T-helper 17 cell (primary cell): Measurements from ENCODE around the gene ARL10. TPM values are rescaled to one million over a fixed set of nuclear protein-coding genes. Genes with fewer than 3 reads are reported as not detected.

ENCODE experiments used
- ATAC-seq: fragments of 150-1000 bp; cut with Tn5 transposase; 2 replicates; pipeline ENCODE4 v1.10.0; 2021; ENCODE audit warnings: mild to moderate bottlenecking, moderate library complexity
- DNase-seq, 3 donors: peaks; one replicate each; pipeline versions ENCODE4 v3.0.0 to v3.0.0-alpha.2; 2020 to 2021
- H3K9me3 ChIP-seq: one replicate; pipeline ENCODE4 v1.7.0; 2013; ENCODE audit warnings: low read length, mild to moderate bottlenecking; ENCODE audit not compliant: control insufficient read depth, poor library complexity, severe bottlenecking
- H3K27ac Mint-ChIP-seq: one replicate; pipeline ENCODE4 v1.8.0; 2022; ENCODE audit warnings: mild to moderate bottlenecking, moderate library complexity, mixed read lengths
- H3K27me3 Mint-ChIP-seq: one replicate; pipeline ENCODE4 v1.8.0; 2022; ENCODE audit warnings: mixed read lengths
- H3K36me3 Mint-ChIP-seq: one replicate; pipeline ENCODE4 v1.8.0; 2022; ENCODE audit warnings: low read depth, mixed read lengths
- H3K4me1 Mint-ChIP-seq: one replicate; pipeline ENCODE4 v1.8.0; 2022; ENCODE audit warnings: mild to moderate bottlenecking, mixed read lengths
- H3K4me3 Mint-ChIP-seq: one replicate; pipeline ENCODE4 v1.8.0; 2022; ENCODE audit warnings: mild to moderate bottlenecking, moderate library complexity, mixed read lengths
- total RNA-seq, 4 donors: library from RNA in 2 of 4; stranded (reverse) in 2 of 4; gene quantifications; one replicate each; pipeline ENCODE4 v1.2.3 and lab custom pipeline; 2022 to 2026

The ARL10 gene
- total RNA-seq, 2 donors from 2014 or later: 7.3 to 7.6 TPM

- peak within 1 kb of the TSS; percentile 89 for H3K4me3 Mint-ChIP-seq
- no peaks in the 10 kb centered on the region for H3K9me3 ChIP-seq
- H3K27ac Mint-ChIP-seq: peak within 1 kb of the TSS; percentile 85
- peaks cover 2% of the 10 kb centered on the region for H3K36me3 Mint-ChIP-seq
- H3K27me3 Mint-ChIP-seq: peaks cover 7% of the 10 kb centered on the region
- DNase-seq: peak; percentile 77 to 97 (median 92)
- ATAC-seq: peak; percentile 94
- peaks cover 31% of the 10 kb centered on the region for H3K4me1 Mint-ChIP-seq
These were observed 51.0 kb downstream of the ARL10 start, which contains the start of gene CLTB for GRCh38 chr5:176415952-176416924. TSS of gene CLTB (minus strand) at chr5:176416539. CDS start at chr5:176416363, 176 bp downstream.

GRCh38 chr5:176416965-176417364 lies 51.7 kb downstream of the ARL10 start:
- Mint-ChIP-seq H3K4me1 (peaks cover 25% of the 10 kb centered on the region), H3K4me3 (peak overlapping the region; percentile 89), H3K27me3 (peaks cover 7% of the 10 kb centered on the region), H3K27ac (peak overlapping the region; percentile 85), H3K36me3 (peaks cover 2% of the 10 kb centered on the region)
- no peak for ATAC-seq
- DNase-seq: no peak
- no peaks in the 10 kb centered on the region for H3K9me3 ChIP-seq

- DNase-seq (no peak), ATAC-seq (no peak)
- H3K36me3 Mint-ChIP-seq: peaks cover 3% of the 10 kb centered on the region
- H3K4me3 Mint-ChIP-seq: no peak overlapping the region
- H3K27ac Mint-ChIP-seq: no peak overlapping the region
- peaks cover 7% of the 10 kb centered on the region for H3K27me3 Mint-ChIP-seq
- H3K4me1 Mint-ChIP-seq: peaks cover 17% of the 10 kb centered on the region
- no peaks in the 10 kb centered on the region for H3K9me3 ChIP-seq
These were observed 53.0 kb downstream of the ARL10 start for GRCh38 chr5:176418251-176418650.

DNA sequence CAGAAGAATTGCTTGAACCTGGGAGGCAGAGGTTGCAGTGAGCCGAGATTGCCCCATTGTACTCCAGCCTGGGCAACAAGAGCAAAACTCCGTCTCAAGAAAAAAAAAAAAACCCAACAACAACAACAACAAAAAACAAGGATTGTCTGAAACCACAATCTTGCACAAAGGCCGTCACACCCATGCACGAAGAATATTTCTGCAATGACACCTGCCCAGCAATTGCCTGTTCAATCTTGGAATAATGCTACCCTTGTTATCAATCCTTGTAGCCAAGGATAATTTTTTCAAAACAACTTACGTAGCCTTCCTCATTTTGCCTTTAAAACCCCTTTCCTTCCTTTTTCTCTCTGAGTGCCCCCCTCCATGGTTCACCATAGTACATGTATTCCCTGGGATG lies 54.8 kb downstream of the ARL10 start:
- ATAC-seq: no peak
- Mint-ChIP-seq H3K36me3 (peaks cover 3% of the 10 kb centered on the region), H3K27ac (no peak overlapping the region), H3K4me1 (peaks cover 6% of the 10 kb centered on the region), H3K27me3 (peaks cover 7% of the 10 kb centered on the region), H3K4me3 (no peak overlapping the region)
- no peak for DNase-seq
- H3K9me3 ChIP-seq: no peaks in the 10 kb centered on the region

DNA sequence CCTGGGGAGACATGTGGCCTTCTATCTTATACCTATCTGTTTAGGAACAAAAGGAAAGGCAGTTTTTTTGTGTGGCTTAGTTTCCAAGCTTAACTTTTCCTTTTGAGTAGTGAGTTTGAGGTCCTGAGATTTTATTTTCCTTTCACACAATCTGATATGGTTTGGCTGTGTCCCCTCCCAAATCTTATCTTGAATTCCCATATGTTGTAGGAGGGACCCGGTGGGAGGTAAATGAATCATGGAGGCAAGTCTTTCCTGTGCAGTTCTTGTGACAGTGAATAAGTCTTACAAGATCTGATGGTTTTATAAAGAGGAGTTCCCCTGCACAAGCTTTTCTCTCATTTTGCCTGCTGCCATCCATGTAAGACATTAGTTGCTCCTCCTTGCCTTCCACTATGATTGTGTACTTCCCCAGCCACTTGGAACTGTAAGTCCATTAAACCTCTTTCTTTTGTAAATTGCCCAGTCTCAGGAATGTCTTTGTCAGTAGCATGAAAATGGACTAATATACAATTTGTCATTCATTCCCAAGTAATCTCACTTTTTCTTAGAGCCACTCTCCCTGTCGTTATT lies 55.8 kb downstream of the ARL10 start:
- Mint-ChIP-seq H3K4me3 (no peak overlapping the region), H3K4me1 (no peaks in the 10 kb centered on the region), H3K27ac (no peak overlapping the region), H3K36me3 (peaks cover 3% of the 10 kb centered on the region), H3K27me3 (peaks cover 7% of the 10 kb centered on the region)
- no peak for ATAC-seq
- no peaks in the 10 kb centered on the region for H3K9me3 ChIP-seq
- no peak for DNase-seq

GRCh38 chr5:176424181-176424580 lies 58.9 kb downstream of the ARL10 start:
- DNase-seq (no peak), ATAC-seq (no peak)
- H3K9me3 ChIP-seq: no peaks in the 10 kb centered on the region
- H3K36me3 Mint-ChIP-seq: peaks cover 3% of the 10 kb centered on the region
- H3K4me3 Mint-ChIP-seq: no peak overlapping the region
- no peaks in the 10 kb centered on the region for H3K4me1 Mint-ChIP-seq
- H3K27me3 Mint-ChIP-seq: peaks cover 7% of the 10 kb centered on the region
- no peak overlapping the region for H3K27ac Mint-ChIP-seq

GRCh38 chr5:176425138-176425537 lies 59.9 kb downstream of the ARL10 start:
- Mint-ChIP-seq H3K4me3 (no peak overlapping the region), H3K27me3 (peaks cover 8% of the 10 kb centered on the region), H3K27ac (no peak overlapping the region), H3K36me3 (peaks cover 3% of the 10 kb centered on the region), H3K4me1 (no peaks in the 10 kb centered on the region)
- no peak for ATAC-seq
- DNase-seq: no peak
- no peaks in the 10 kb centered on the region for H3K9me3 ChIP-seq

GRCh38 chr5:176425791-176426190 lies 60.5 kb downstream of the ARL10 start:
- Mint-ChIP-seq H3K27ac (no peak overlapping the region), H3K4me1 (peaks cover 4% of the 10 kb centered on the region), H3K4me3 (no peak overlapping the region), H3K27me3 (peaks cover 8% of the 10 kb centered on the region), H3K36me3 (peaks cover 2% of the 10 kb centered on the region)
- no peak for DNase-seq
- ATAC-seq: no peak
- H3K9me3 ChIP-seq: no peaks in the 10 kb centered on the region

- H3K27me3 Mint-ChIP-seq: peaks cover 12% of the 10 kb centered on the region
- H3K36me3 Mint-ChIP-seq: peaks cover 2% of the 10 kb centered on the region
- H3K27ac Mint-ChIP-seq: no peak overlapping the region
- H3K4me3 Mint-ChIP-seq: no peak overlapping the region
- no peak for DNase-seq
- no peak for ATAC-seq
- H3K9me3 ChIP-seq: no peaks in the 10 kb centered on the region
- peaks cover 4% of the 10 kb centered on the region for H3K4me1 Mint-ChIP-seq
These were observed 61.6 kb downstream of the ARL10 start for GRCh38 chr5:176426876-176427275.

DNA sequence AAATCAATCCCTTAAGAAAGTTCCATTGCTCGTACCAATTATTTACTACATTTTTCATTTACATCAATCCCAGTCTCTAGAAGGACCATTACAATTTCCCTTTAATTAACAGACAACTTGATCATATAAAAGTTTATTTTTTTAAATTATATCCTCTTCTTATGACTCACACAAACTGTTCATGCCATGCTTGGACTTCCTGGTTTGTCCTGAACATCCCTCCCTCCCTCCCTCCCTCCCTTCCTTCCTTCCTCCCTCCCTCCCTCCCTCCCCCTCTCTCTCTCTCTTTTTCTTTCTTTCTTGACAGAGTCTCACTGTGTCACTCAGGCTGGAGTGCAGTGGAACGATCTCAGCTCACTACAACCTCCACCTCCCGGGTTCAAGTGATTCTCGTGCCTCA lies 62.7 kb downstream of the ARL10 start:
- no peak for ATAC-seq
- Mint-ChIP-seq H3K4me1 (peaks cover 4% of the 10 kb centered on the region), H3K27ac (no peak overlapping the region), H3K36me3 (peaks cover 2% of the 10 kb centered on the region), H3K27me3 (peaks cover 20% of the 10 kb centered on the region), H3K4me3 (no peak overlapping the region)
- no peak for DNase-seq
- no peaks in the 10 kb centered on the region for H3K9me3 ChIP-seq

GRCh38 chr5:176429972-176430371 lies 64.7 kb downstream of the ARL10 start:
- Mint-ChIP-seq H3K27me3 (peaks cover 20% of the 10 kb centered on the region), H3K4me1 (peaks cover 4% of the 10 kb centered on the region), H3K4me3 (no peak overlapping the region), H3K27ac (no peak overlapping the region), H3K36me3 (no peaks in the 10 kb centered on the region)
- DNase-seq (no peak), ATAC-seq (no peak)
- no peaks in the 10 kb centered on the region for H3K9me3 ChIP-seq
